NCI-H510A treated with DMSO at 0.1 percent for 48 hours (cell line): Measurements from ENCODE around the gene TTC28.
A peak's percentile ranks its signal among the peaks of the same experiment; 100 is the strongest.

Source experiments
- DNase-seq: peaks from one replicate; lab custom pipeline; 2025; lab: John Stamatoyannopoulos, UW

The TTC28 gene

GRCh38 chr22:28357193-28357592 is 322.4 kb downstream of the TTC28 start:
- DNase-seq, result no peak

- no peak for DNase-seq
Measured at GRCh38 chr22:28351476-28351875, 328.2 kb downstream of the TTC28 start.

DNA sequence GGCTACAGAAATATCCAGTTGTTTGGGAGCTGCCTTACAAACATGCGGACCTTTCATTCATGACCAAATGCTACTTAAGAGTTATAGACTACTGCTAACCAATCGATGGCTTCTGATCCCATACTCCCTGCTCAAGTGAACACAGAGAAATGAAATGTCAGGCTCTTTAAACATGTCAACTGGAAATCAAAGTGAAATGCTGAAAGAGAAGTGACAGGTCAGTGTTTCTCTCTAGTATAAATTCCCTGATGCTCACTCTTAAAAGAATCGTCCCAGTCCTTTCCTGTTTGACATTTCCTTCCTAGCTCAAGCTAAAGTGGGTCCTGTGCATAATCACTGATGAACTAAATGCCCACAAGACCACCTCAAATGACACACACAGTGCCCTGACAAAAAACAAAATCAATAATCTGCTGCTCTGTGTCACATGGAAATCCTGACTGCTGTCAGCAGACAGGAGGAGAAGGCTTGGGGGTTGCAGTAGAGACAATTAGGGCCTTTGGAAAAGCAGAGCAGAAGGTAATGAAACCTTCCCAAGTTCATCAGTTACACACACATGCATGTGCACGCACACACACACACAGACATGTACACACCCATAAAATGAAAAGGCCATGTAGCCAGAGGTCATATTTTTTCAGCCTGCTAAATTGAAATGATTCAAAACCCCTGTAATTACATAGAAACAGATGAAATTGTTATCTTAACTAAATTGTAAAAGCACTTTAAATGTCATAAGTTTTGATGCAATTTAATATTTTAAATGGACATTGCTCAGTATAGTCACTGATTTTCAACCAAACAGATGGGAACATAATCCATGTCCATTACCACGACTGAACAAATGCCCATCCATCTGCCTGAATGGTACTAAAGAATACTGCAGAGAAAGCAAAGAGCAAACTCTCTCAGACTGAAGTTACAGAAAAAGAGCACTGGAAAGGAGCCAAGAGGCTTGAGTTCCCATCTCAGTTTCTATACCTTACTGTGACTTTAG is 330.7 kb downstream of the TTC28 start:
- DNase-seq, result no peak

DNA sequence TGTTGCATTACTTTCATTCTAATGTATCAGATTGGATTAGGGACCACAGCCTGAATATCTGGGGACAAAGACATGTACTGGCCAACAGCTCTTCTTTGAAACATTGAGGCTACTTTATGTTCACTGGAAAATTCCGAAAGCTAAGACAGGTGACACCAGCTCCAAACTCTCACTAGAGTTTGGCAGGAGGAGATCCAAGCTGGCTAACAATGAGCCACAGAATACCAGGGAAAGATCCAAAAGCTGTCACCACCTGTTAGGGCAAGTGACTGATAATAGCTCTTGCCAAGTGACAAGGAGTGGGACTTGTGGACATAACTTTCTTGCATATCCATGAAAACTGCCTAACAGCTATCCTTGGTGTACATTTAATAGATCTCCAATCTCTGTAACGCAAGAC is 333.3 kb downstream of the TTC28 start:
- no peak for DNase-seq

- DNase-seq, result no peak
Measured at GRCh38 chr22:28344918-28345703, 334.5 kb downstream of the TTC28 start.

GRCh38 chr22:28341001-28341400 is 338.6 kb downstream of the TTC28 start:
- no peak for DNase-seq

GRCh38 chr22:28333088-28333487 is 346.6 kb downstream of the TTC28 start:
- DNase-seq, result peak; percentile 51

- DNase-seq, result no peak
Measured at GRCh38 chr22:28332410-28332809, 347.2 kb downstream of the TTC28 start.

GRCh38 chr22:28331695-28332094 is 347.9 kb downstream of the TTC28 start:
- no peak for DNase-seq

GRCh38 chr22:28329186-28330073 is 350.2 kb downstream of the TTC28 start:
- no peak for DNase-seq

- no peak for DNase-seq
Measured at GRCh38 chr22:28328756-28329155, 350.9 kb downstream of the TTC28 start.

GRCh38 chr22:28316014-28316413 is 363.6 kb downstream of the TTC28 start:
- DNase-seq, result no peak

- no peak for DNase-seq
Measured at GRCh38 chr22:28314959-28315358, 364.7 kb downstream of the TTC28 start.

- DNase-seq, result no peak
Measured at GRCh38 chr22:28310299-28310698, 369.3 kb downstream of the TTC28 start.

- no peak for DNase-seq
Measured at GRCh38 chr22:28299753-28300152, 379.9 kb downstream of the TTC28 start.

DNA sequence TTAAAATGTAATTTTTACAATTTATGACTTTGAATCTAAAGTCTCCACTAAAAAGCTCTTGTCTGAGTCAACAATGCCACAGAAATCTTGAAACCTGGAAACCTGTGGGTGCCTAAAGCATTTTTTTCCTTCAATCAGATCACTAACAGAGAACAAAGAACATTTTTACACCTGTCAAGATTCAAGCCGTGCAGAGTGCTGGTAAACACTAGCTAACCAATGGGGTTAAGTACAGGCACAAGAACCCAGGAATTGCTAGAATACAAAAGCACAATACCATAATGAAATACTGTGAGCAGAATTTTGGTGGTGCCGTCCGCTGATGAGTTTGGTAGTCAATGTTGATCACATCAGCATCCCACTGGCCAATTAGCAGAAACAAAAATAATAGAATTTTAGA is 380.3 kb downstream of the TTC28 start:
- DNase-seq, result no peak

DNA sequence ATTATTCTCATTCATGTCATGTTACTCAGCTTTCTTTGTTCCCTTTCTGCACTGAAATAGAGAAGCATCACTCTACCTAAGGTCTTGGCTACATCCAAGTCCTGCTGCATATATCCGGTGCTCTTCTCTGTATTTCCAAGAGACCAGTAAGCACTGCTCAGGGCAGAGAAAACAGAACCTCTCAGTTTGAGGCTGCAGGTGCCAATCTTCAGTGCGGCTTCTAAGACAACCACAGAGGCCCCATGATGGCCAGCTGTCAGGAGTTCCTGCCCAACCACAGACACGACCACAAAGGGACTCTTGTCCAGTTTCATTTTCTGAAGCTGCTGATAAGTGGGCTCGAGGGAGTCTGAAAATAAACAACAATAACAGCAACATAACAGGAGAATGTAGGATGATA is 382.1 kb downstream of the TTC28 start:
- no peak for DNase-seq

- DNase-seq, result no peak
Measured at GRCh38 chr22:28296452-28296851, 383.2 kb downstream of the TTC28 start.

- no peak for DNase-seq
Measured at GRCh38 chr22:28283068-28283654, 396.5 kb downstream of the TTC28 start.

DNA sequence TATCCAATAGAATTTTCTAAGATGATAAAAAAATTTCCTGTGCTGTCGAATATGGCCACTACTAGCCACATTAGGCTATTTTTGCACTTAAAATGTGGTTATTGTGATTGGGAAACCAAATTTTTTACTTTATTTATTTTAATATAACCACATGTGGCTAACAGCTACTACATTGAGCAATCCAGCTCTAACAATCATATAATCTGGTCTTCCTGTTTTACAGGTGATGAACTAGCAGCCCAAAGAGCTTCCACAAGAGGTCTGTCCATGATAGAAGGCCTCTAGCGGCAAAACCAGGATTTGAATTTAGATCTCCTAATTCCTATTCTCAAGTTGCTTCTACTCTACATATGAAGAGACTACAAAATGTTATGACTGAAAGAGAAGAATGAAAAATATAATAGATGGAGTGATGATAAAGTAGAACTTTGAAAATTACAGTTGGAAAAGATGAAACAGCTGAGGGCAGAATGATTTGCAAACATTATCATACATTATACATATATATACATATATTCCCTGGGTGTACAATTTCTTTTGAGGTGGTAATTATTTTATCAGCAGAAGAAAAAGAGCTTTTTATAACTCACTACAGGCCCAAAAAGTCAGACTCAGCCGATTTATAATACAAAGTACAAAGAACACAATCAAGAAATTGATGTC is 397.1 kb downstream of the TTC28 start:
- no peak for DNase-seq

- DNase-seq, result no peak
Measured at GRCh38 chr22:28279888-28280287, 399.8 kb downstream of the TTC28 start.
